Occipital lobe (tissue), 3 donors: Measurements from ENCODE around the gene SLC7A6OS. TPM values are rescaled to one million over a fixed set of nuclear protein-coding genes. Genes with fewer than 3 reads are reported as not detected.

Experiments used
- DNase-seq: peaks from one replicate; lab custom pipeline; 2025; lab: John Stamatoyannopoulos, UW
- small RNA-seq: library from RNA; depleted of rRNA; stranded (forward); fragments of <200 nt; gene quantifications from one replicate; pipeline ENCODE3, GENCODE V24; 2014
- total RNA-seq: library from RNA; depleted of rRNA; stranded (reverse); fragments of >200 nt; gene quantifications from one replicate; pipeline ENCODE4 v1.2.3, GENCODE V29; 2014

SLC7A6OS gene
- total RNA-seq, 1 donor from 2014 or later = 12.8 TPM

- DNase-seq = no peak
Measured at GRCh38 chr16:68253721-68254120, 57.0 kb downstream of the SLC7A6OS start.

GRCh38 chr16:68252383-68252782, 58.4 kb downstream of the SLC7A6OS start:
- no peak for DNase-seq

DNA sequence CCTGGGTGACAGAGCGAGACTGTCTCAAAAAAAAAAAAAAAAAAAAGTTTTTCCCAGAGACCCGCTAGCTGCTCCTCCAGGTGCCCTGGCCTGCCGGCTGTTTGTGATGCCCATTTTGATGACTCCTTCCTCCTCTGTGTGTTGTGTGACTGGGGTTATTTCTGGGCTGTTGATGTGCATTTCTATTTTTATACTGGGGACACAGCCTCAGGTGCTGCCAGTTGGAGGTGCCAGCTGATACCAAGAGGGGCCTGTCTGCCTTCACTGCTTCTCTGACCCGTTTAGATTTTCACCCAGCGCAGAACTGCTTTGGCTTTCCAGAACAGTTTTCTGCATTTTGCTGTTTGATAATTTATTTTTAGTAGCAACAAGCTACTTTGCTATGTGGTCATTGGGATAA, 58.9 kb downstream of the SLC7A6OS start:
- no peak for DNase-seq

DNA sequence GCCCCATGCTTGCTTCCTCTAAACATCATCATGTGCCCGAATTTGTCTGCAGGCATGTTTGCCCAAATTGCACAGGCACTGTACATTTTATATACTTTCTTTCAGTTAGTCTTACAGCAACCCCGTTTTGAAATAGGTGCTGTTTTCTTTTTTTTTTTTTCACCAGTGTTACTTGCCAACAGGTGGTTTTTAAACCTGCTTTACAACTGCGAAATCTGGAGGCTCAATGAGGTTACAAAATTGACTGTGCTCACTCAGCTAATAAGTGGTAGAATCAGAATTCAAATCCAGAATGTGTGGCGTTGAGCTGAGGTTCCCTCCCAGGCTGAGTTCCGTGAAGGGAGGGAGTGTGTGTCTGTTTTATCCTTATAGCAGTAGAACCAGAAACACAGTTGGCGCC, 59.8 kb downstream of the SLC7A6OS start:
- no peak for DNase-seq

DNA sequence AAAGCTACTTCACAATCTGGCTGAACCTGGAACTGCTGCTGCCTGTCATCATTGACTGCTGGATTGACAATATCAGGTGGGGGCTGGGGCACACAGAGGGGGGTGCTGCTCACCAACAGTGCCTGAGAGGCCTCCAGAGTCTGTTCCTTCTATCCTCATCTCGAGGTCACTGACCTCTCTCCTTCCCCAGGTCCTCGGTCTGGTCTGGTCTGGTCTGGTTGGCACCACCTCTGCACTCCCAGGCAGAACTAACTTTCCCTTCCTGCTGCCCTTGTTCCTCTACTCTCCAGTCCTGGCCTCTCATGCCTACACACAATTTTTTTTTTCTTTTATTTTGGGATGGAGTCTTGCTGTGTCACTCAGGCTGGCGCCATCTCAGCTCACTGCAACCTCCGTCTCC, 61.4 kb downstream of the SLC7A6OS start:
- no peak for DNase-seq

Small RNA genes lying within 50 kb of the gene (small RNA-seq; reads per million reads assigned to genes)
- gene RNU4-30P (not detected), gene RNU6-1262P (not detected)

Other genes starting within 250 kb of the SLC7A6OS start
- 23.2 TPM for gene NFATC3, start 225.6 kb downstream of the SLC7A6OS start, total RNA-seq
- not detected for gene ESRP2, start 74.8 kb downstream of the SLC7A6OS start, total RNA-seq
- 17.3 TPM for gene PLA2G15, start 65.6 kb downstream of the SLC7A6OS start, total RNA-seq
- gene SLC7A6, start 46.4 kb downstream of the SLC7A6OS start, total RNA-seq = 20.1 TPM
- 44.0 TPM for gene PRMT7, start 73 bp upstream of the SLC7A6OS start, total RNA-seq
- gene SMPD3, start 137.6 kb upstream of the SLC7A6OS start, total RNA-seq = 67.2 TPM
- gene ZFP90, start 228.3 kb upstream of the SLC7A6OS start, total RNA-seq = 89.4 TPM